Transverse colon (tissue), 4 donors: ENCODE results near the gene KIF1A.

Experiments used
- POLR2A ChIP-seq: fragments of 450-650 bp; IDR thresholded peaks from one replicate; pipeline ENCODE4 v1.6.1; 2016; ENCODE audit warnings: antibody characterized with exemption, mild to moderate bottlenecking, moderate library complexity
- POLR2AphosphoS5 ChIP-seq, 3 donors: sonication (generic); formaldehyde crosslinking; IDR thresholded peaks; one replicate each; pipeline ENCODE4 v1.6.1; 2016; ENCODE audit warnings: antibody characterized with exemption in 3 of 3
- TF ChIP-seq, protein P1 (sequence below), 5 experiments: fragments of 200-600 bp in 3 of 5; fragments of 450-650 bp in 2 of 5; sonication (generic) in 3 of 5; IDR thresholded peaks; 1 replicate in 2 of 5; 2 replicates in 3 of 5; pipeline ENCODE4 v1.5.1; 2016 to 2017; ENCODE audit warnings: antibody characterized with exemption in 5 of 5, inconsistent platforms in 3 of 5, mild to moderate bottlenecking in 2 of 5, moderate library complexity in 1 of 5

DNA sequence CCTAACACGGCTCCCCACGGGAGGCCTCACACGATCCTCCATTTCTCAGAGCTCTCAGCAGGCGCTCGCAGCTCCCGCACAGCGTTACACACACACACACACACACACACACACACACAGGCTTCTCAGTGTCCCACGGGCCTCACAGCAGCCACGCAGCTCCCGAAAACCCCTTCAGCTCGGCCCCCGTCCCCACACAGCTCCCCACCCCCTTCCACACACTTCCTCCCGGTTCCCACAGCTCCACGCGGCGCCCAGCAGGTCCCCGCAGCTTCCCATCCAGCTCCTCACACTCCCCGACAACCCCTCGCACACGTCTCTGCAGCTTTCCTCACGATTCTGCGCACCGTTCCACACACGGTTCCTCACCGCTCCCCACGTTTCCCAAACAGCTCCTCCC is 41.6 kb downstream of the KIF1A start:
- TF ChIP-seq, protein P1, sequence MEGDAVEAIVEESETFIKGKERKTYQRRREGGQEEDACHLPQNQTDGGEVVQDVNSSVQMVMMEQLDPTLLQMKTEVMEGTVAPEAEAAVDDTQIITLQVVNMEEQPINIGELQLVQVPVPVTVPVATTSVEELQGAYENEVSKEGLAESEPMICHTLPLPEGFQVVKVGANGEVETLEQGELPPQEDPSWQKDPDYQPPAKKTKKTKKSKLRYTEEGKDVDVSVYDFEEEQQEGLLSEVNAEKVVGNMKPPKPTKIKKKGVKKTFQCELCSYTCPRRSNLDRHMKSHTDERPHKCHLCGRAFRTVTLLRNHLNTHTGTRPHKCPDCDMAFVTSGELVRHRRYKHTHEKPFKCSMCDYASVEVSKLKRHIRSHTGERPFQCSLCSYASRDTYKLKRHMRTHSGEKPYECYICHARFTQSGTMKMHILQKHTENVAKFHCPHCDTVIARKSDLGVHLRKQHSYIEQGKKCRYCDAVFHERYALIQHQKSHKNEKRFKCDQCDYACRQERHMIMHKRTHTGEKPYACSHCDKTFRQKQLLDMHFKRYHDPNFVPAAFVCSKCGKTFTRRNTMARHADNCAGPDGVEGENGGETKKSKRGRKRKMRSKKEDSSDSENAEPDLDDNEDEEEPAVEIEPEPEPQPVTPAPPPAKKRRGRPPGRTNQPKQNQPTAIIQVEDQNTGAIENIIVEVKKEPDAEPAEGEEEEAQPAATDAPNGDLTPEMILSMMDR (IDR thresholded peaks at IDR 0.05): no peak
- TF ChIP-seq POLR2A: no peak
- no peak for TF ChIP-seq POLR2AphosphoS5 (IDR thresholded peaks at IDR 0.05)
